T-helper 1 cell (primary cell): ENCODE measurements around the gene TMEM245.

Experiments used
- DNase-seq, 5 donors: peaks; one replicate each; pipeline ENCODE4 v3.0.0-alpha.2; 2012 to 2020
- total RNA-seq, 4 donors: gene quantifications; one replicate each; lab custom pipeline; 2026; lab: John Stamatoyannopoulos, UW

The TMEM245 gene
- 83.8 to 160 (median 108) reads per million in 4 donors for total RNA-seq

DNA sequence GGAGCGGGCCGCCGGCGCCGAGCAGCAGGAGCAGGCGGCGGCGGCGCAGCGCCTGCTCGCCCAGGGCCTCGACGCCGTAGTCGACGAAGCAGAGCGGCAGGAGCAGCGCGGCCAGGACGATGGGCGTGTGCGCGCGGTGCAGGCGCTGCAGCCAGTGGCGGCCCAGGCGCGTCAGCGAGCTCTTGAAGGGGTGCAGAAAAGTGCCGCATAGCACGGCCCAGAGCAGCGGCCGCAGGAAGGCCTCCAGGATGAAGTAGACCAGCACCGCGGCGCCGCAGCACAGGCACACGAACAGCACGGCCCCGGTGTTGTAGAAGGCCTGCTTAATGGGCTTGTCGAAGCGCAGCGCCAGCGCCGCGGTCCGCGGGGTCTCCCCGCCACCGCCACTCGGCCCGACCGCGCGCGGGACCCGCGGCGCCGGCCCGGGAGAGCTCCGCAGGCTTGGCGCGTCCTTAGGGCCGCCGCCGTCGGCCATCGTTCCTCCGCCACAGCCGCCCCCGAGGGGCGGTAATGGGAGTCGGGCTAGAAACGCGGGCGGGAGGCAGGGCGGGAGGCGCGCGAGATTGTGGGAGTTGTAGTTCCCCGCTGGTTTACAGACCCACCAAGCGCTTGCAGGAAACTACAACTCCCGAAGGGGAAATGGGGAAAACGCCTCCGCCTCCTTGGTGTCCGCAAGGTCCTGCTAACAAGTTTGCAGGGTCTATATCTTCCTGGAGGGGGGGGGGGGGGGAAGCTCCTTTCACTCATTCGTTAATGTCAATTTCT, at the start of gene TMEM245:
TMEM245 (minus strand) TSS at position 509 of the 765 bp plus-strand sequence; CDS start at position 475, 34 bp downstream.
- DNase-seq: peak; percentile 88 to 98 (median 94)

DNA sequence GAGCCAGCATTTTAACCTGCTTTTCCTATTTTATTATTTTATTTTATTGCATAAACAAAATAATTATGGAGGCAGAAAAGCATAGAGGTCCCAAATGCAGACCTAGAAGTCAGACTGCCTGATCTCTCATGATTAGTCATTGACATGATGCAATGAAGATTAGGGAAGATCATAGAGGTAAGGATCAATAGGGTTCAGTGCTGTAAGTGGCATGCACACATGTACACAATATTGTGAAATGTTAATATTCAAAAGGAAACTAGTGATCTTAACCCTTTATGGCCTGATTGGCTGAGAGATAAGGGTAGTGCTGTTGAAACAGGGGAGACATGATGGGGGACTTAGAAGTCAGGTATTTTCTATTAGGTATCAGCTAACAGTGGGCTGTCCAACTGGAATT, 48.4 kb upstream of the TMEM245 start:
- no peak for DNase-seq

DNA sequence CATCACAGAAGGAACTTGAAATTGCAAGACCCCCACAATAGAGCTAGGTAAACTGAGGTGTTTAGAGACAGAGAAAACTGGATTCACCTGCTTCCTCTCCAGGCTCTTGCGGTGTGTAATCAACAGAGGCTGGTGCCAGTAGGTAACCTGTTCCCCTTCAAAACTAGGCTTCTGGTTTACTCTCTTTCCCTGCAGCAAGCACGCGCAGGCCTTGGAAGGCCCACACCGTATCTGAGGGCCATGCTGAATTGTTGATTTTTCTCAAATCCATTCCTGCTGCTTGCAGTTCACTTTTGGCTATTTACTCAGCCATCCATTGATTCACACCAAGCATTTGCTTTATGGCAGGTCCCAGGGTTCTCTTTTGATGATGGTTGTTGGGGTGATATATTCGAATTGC, 48.0 kb upstream of the TMEM245 start:
- DNase-seq: no peak

DNA sequence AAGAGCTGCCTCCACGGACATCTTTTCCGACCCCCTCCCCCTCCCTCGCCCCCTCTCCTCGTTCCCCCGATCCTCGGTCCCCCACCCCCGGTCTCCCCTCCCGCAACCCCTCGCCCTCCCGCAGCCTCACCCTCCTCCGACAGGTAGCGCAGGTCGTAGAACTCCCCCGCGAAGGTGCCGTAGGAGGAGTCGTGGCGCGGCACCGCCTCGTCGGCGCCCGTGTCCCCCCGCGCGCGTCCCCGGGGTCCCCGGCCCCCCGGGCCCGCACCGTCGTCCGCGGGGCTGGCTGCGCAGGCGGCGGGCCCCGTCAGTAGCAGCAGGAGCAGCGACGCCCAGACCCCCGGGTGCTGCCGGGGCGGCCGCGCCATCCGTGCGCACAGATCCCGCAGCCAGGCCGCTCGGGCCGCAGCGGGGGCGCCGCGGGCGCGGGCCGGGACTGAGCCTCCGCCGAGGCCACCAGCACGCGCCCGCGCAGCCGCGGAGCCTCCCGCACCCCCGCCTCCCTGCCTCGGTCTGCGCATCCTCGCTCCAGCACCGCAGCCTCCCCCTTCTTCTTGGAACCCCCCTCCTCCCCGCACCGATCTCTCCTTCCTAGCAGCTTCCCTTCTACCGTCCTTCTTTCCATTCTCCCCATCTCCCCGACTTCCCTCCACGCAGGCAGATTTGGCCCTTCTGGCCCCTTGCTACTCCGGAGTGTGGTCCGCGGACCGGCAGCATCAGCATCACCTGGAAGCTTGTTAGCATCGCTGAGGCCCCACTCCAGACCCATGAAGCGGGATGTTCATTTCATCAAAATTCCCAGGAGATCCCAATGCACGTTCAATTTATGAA, 47.2 kb upstream of the TMEM245 start, which contains the start of gene FRRS1L:
FRRS1L (minus strand) TSS at position 479 of the 831 bp plus-strand sequence; CDS start at position 368, 111 bp downstream.
- no peak for DNase-seq

DNA sequence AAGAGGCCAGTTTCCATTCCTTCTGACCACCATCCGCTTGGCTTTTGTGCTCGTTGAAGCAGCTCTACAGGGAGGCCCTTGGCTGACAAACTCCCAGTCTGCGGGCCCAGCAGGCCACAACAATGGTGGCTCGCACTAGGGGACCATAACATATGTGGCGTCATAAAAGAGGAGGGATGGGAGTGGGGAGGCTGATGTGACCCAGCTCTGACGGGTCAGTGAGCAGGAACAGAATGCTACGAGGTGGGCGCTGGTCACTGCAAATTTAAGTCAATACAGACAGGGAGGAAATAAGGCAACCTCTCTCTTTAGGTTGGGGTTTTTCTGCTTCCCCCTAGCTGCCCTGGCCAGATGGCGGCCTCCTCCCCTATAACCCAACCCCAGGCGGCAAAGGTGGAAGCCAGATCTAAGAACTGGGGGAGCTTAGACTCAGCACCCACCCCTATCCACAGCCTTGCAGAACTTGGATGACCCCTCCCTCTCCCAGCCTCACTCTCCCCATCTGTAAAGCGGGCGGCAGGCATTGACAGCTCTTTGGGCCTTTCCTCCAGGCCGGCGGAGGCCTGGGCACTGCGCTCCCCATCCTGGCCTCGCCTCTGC, 46.5 kb upstream of the TMEM245 start:
- DNase-seq: no peak

DNA sequence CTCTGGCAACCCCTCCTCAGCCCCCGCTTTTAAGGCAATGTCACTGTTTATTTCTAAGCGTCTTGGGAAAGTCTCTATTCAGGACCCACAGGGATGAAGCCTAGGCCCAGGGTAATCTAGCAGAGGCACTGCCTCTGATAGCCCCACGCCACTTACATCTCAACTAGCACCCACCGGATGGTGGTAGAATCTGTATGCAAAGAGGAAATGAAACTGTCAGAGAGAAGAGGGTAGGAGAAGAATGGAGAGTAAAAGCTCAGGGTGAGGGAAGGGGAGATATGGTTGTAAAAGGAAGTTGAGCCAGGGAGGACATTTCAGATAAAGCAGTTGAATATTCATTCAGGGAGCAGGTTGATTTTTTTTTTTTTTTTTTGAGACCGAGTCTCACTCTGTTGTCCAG, 44.3 kb upstream of the TMEM245 start:
- DNase-seq: no peak

DNA sequence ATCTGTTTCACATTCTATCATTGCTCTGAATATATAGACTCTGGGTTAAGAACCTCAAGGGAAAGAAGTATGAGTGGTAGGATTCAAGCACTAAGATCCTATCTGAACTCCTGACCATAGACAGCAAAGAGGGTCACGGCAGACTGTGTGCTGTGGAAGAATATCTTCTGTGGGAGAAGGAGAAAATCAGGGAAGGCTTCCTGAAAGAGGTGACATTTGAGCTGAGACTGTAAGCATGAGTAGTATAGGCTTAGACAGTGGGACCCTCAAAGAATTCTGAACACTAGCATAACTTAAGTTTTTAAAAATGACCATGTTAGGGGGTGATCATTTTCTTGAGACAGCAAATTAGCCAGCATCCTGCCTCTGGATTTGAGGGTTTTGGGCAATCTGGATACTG, 43.4 kb upstream of the TMEM245 start:
- DNase-seq: no peak

DNA sequence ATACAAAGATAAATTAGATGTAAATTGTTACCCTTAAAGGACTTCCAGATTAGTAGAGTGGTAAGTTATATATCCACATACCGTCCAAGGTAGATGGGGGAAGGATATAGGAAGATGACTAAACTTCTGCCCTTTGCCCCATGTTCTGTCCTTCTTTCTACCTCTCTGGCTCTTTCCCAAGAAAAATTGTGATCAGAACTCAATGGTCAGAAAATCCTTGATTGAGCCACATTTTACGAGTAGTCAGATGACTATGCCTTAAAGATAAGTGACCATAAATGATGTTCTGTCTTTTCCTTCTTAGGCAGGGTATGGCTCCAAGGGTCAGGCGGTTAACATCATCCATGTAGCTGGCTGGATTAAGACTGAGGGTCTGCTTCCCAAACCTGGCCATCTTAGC, 42.9 kb upstream of the TMEM245 start:
- no peak for DNase-seq

DNA sequence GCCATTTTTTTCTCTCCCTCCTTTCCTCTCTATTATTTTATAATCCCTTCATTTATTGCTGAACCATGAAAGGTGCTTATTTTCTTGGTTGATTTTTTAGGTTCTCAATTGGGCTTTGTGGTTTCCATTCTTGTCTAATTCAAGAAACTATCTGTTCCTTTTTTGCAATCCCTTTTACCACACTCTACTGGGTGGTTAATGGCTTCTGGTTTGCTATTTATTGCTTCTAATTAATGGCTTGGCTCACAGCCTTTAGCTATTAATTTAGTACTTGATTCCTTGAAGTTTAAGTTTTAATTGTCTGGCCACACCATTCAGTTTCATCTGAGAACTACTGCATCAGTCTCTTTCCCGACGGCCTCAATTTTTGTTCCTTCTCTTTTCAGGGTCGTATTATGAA, 41.7 kb upstream of the TMEM245 start:
- no peak for DNase-seq

DNA sequence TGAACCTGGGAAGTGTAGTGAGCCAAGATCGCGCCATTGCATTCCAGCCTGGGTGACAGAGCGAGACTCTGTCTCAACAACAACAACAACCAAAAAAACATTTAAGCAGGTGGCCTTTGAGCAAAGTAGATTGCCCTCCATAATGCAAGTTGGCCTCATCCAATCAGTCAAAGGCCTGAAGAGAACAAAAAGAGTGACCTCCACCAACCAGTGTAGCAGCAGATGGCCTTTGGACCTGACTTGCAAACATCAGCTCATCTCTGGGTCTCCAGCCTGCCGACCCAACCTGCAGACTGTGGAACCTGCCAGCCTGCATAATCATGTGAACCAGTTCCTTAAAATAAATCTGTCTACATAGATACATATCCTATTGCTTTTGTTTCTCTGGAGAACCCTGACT, 39.8 kb upstream of the TMEM245 start:
- no peak for DNase-seq

DNA sequence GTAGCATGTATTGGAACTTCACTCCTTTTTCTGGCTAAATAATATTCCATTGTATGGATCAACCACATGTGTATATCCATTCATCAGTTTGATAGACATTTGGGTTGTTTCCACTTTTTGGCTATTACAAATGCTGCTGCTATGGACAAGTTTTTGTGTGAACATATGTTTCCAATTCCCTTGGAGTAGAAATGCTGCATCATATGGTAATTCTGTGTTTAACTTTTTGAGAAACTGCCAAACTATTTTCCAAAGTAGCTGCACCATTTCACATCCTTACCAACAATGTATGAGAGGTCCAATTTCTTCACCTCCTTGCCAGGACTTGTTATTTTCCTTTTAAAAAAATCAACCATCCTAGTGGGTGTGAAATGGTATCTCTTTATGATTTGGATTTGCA, 38.9 kb upstream of the TMEM245 start:
- DNase-seq: no peak

DNA sequence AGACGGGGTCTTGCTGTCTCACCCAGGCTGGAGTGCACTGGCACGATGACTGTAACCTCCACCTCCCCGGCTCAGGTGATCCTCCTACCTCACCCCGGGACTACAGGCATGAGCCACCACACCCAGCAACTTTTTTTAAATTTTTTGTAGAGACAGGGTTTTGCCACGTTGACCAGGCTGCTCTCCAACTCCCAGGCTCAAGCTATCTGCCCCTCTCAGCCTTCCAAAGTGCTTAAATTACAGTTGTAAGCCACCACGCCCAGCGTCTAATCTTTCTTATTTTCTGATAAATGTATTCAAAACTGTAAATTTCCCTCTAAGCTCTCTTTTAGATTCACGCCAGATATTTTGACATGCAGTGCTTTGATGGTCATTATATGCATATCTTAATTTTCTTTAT, 37.0 kb upstream of the TMEM245 start:
- no peak for DNase-seq

DNA sequence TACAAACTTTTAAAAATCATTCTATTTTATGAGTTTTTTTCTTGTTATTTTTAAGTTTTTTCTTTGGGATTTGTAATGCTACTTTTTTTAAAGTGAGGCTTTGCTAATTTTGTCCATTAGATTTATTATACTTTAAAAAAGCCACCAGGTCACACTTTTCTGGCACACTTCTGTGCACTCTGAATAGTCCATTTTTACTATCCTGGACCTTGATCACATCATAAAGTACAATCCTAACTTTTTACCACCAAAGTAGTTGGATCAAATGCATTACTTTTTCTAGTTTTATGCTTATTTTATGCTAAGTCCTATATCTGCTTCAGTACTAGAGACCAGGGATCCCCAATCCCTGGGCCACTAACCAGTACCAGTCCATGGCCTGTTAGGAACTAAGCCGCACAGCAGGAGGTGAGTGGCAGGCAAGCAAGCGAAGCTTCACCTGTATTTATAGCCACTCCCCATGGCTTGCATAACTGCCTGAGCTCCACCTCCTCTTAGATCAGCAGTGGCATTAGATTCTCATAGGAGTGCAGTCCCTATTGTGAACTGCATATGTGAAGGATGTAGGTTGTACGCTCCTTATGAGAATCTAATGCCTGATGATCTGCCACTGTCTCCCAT, 31.3 kb upstream of the TMEM245 start:
- DNase-seq: no peak

DNA sequence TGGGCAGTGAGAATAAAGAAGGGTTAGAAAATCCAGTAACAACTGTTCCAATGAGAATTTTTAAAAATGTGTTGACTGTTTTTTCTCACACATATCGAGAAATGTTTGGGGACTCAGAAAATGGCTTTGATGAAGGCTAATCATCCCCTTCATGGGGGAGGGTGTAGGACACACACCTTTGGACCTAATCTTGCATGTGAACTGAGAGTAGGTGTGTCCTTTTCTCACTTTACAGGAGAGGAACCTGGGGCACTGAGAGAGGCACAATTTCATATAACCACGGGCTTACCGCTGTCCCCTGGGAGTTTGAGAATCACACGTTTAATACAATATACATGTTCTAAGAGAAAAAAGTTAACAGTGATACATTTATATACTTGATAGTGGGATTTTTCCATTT, 30.0 kb upstream of the TMEM245 start:
- no peak for DNase-seq

DNA sequence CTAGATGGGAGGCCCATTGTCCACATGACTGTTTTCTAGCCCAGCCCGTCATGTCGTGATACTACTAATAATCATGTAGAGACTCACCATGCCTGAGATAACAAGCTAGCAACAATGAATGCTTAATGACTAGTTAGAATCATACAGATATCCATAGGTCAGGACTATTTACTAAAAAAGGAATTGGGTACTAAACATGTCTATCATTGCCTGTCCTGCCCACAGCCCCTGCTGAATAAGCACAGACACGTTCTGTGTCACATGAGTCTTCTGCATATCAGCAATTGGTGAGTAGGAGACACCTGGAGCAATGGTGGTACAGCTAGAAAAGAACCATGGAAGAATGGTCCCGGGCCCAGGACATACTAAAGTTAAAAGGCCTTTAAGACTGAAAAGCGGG, 29.3 kb upstream of the TMEM245 start:
- no peak for DNase-seq

DNA sequence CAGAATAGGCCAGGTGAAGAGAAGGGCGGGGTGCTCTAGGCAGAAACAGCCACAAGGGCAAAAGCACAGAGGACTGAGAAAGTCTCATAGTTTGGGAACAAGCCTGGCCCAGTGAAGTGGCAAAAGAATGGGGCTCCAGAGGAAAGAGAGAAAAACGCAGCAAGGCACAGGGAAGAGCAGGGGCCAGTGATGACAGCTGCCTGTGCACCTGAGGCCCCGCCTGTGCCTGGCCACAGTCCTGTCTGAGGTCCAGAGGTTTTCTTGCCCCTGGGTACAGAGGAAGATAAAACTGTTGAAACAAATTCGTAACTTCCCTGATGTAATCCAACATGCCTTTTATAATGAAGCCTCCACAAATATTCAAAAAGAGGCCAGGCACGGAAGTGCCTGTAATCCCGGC, 25.3 kb upstream of the TMEM245 start:
- DNase-seq: no peak

DNA sequence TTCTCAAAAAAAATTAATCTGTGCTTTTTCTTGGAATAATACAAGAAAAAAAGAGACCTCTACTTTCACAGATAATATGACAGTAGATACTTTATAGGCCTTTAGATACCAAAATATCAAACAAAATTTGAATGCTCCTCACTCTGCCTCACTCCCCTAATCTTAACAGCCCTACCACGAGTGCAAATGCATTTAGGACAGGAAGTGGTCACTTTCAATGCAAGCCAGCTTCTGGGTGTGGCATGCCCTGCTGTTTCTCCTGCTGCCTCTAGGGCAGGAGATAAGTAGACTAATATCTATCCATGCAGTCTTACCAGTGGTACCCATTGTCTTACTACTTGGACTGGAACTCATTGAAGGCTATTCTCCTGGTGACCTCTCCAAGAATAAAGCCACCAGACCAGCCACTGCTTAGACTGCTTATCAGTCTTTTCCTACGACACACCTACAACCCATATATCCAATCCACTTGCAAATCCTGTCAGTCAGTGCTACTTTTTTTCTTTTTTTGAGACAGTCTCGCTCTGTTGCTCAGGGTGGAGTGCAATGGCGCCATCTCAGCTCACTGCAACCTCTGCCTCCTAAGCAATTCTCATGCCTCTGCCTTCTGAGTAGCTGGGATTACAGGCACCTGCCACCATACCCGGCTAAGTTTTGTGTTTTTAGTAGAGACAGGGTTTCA, 24.3 kb upstream of the TMEM245 start:
- peak in 1 of 5 donors; percentile 58 for DNase-seq

DNA sequence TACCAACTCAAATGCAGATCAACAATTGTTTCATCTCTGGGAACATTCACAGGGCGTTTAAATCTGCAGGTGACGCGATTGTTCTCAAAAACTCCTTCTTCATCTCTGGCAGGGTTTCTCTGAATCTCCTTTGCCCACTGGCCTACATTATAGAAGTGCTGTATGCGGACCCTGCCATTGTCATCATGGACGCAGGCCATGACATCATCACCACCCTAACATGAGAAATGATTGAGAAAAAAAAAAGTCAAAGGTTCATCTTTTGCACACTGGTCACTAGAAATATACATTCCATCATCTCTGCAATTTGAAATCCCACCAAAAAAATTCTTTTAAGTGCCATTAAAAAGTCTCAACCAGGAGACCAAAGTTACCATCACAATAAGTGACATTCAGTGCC, 21.6 kb upstream of the TMEM245 start:
- no peak for DNase-seq

DNA sequence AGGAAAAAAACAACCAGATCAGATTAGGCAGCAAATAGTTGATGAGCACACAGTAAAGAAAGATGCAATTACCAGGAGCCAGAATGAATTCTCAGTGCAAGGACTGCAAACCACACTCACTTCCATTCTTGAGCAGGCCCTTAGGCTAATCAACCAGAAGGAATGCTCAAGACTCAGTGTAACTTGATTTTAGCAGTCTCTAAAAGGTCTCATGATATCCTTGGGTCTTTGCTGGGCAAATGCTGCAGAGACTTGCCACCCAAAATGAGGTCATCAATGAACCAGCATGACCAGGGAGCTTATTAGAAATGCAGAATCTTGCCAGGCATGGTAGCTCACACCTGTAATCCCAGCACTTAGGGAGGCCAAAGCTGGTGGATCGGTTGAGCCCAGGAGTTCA, 20.1 kb upstream of the TMEM245 start:
- DNase-seq: no peak

DNA sequence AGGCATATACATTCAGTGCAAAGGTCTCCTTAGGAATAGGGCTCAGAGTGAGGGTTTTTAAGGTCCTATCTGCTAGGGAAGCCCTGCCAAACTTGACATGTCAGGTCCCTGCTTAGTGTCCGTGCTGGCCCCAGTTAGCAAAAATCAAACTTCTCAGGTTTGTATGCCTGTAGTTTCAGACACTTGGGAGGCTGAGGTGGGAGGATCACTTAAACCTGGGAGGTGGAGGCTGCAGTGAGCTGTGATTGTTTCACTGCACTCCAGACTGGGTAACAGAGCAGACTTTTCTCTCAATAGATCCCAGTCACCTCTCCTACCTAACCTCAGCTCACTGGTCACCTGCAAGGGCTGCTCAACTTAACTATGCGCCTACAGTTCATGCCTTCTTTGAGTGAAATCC, 18.7 kb upstream of the TMEM245 start:
- no peak for DNase-seq

DNA sequence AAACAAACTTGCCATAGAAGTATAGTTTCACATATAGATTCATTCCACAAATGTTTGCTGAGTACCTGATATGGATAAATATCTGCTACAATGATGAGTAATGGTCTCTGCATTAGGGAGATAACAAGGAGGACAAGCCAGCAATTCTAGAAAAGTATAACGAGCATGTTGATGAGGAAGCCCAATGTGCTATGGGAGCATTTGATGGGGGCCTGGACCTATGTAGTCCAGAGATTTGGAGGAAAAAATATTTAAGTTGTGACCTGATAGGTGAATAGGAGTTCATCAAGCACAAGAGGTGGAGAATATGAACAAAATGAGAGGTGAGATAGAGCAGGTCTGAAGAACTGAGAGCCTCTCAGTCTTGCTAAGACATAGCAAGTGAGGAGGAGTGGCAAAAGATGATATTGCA, 14.4 kb upstream of the TMEM245 start:
- DNase-seq: no peak

DNA sequence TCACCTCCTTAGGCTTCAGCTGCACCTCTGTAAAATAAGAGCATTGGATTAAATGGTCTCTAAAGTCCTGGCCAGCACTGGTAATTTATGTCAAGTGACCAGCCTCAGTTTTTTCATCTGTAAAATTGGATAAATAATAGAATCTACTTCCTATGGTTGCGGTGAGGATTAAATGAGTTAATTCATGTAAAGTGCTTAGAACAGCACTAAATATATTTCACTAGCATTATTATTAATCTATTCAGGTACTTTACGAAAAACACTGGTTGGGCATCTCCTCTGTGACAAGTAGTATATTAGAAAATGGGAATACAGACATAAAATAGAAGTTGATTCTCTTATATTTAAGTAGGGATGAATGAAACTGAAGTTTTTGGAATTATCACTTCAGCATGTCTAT, 13.8 kb upstream of the TMEM245 start:
- no peak for DNase-seq
